Stomach (tissue), 4 donors: ENCODE results near the gene TMEM187.

Experiments
- CTCF ChIP-seq, 7 experiments: fragments of 450-650 bp in 4 of 7; fragments of 200-600 bp in 3 of 7; sonication (generic) in 3 of 7; IDR thresholded peaks; one replicate each; pipeline ENCODE4 v1.5.1; 2016 to 2019; ENCODE audit warnings: antibody characterized with exemption in 7 of 7, control low read depth in 2 of 7, mild to moderate bottlenecking in 1 of 7
- POLR2A ChIP-seq, 4 donors: fragments of 450-650 bp; IDR thresholded peaks; one replicate each; pipeline ENCODE4 v1.6.1; 2016; ENCODE audit warnings: antibody characterized with exemption in 4 of 4, control low read depth in 2 of 4, mild to moderate bottlenecking in 1 of 4, moderate library complexity in 1 of 4
- POLR2AphosphoS5 ChIP-seq, 3 donors: sonication (generic); formaldehyde crosslinking; IDR thresholded peaks; one replicate each; pipeline ENCODE4 v1.6.1; 2016; ENCODE audit warnings: antibody characterized with exemption in 3 of 3

- TF ChIP-seq CTCF (IDR thresholded peaks at IDR 0.05) (no peak), POLR2AphosphoS5 (IDR thresholded peaks at IDR 0.05) (no peak), POLR2A (IDR thresholded peaks at IDR 0.05) (no peak)
Observed at GRCh38 chrX:153974003-153974725, 1.6 kb downstream of the TMEM187 start.
